Measurements from ENCODE around the gene CERS4.
"Not testable (repeated sequence)": the region's sequence is repeated elsewhere in the genome, so short reads cannot be mapped to it uniquely, and the experiment has no call there.

CERS4 gene

GRCh38 chr19:8194528-8195267, 14.5 kb upstream of the CERS4 start:
- H3K4me3 ChIP-seq (ENCODE audit: insufficient read depth, low read depth, low read length), result no peak overlapping the region
- no peaks in the 10 kb centered on the region for H3K9me3 ChIP-seq (ENCODE audit: control insufficient read depth, low read length)
- H3K36me3 ChIP-seq (ENCODE audit: control insufficient read depth, insufficient read depth, low read length), result no peaks in the 10 kb centered on the region
- WGBS, 2 experiments, result 89 to 90% methylated on average over 11 of the region's 11 CpGs
- H3K27me3 ChIP-seq (ENCODE audit: control insufficient read depth, insufficient read depth, low read length, poor library complexity, severe bottlenecking), result no peaks in the 10 kb centered on the region
- H3K27ac ChIP-seq (ENCODE audit: insufficient read depth, low read depth, low read length, poor library complexity, severe bottlenecking), result no peak overlapping the region
- peaks cover 5% of the 10 kb centered on the region for H3K4me1 ChIP-seq (ENCODE audit: control insufficient read depth, insufficient read depth, low read length)

- Histone ChIP-seq H3K4me1 (ENCODE audit: control insufficient read depth, insufficient read depth, low read length) (peaks cover 5% of the 10 kb centered on the region), H3K27me3 (ENCODE audit: control insufficient read depth, insufficient read depth, low read length, poor library complexity, severe bottlenecking) (no peaks in the 10 kb centered on the region), H3K27ac (ENCODE audit: insufficient read depth, low read depth, low read length, poor library complexity, severe bottlenecking) (no peak overlapping the region), H3K4me3 (ENCODE audit: insufficient read depth, low read depth, low read length) (no peak overlapping the region), H3K36me3 (ENCODE audit: control insufficient read depth, insufficient read depth, low read length) (no peaks in the 10 kb centered on the region), H3K9me3 (ENCODE audit: control insufficient read depth, low read length) (no peaks in the 10 kb centered on the region)
- WGBS, 2 experiments, result 88 to 91% methylated on average over 7 to 10 of the region's 10 CpGs
Observed at GRCh38 chr19:8196271-8196927, 12.8 kb upstream of the CERS4 start.

GRCh38 chr19:8203288-8204120, 5.7 kb upstream of the CERS4 start:
- WGBS, 2 experiments, result 56 to 58% methylated on average over 15 of the region's 15 CpGs
- H3K36me3 ChIP-seq (ENCODE audit: control insufficient read depth, insufficient read depth, low read length); H3K4me1 ChIP-seq (ENCODE audit: control insufficient read depth, insufficient read depth, low read length); H3K9me3 ChIP-seq (ENCODE audit: control insufficient read depth, low read length); H3K4me3 ChIP-seq (ENCODE audit: insufficient read depth, low read depth, low read length); H3K27me3 ChIP-seq (ENCODE audit: control insufficient read depth, insufficient read depth, low read length, poor library complexity, severe bottlenecking): not testable (repeated sequence)
- H3K27ac ChIP-seq (ENCODE audit: insufficient read depth, low read depth, low read length, poor library complexity, severe bottlenecking), result peak overlapping the region; percentile 16

DNA sequence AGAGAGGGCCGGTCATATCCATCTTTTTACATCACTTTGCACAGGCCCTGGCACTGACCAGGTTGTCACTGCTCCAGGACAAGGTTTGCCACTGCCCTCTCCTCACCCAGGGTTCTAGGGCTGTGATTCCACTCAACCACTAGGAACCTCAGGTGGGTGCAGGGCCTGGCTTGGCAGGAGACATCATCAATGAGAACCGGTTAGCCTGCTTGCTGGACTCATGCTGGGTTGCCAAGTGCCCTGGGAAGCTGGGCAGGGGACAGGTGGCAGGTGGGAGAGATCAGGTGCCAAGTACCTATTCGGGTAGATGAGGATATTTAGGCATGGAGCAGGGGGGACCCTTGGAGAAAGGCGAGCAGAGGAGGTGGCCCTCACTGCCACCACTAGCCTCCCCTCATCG, 4.2 kb upstream of the CERS4 start:
- H3K27me3 ChIP-seq (ENCODE audit: control insufficient read depth, insufficient read depth, low read length, poor library complexity, severe bottlenecking), result no peaks in the 10 kb centered on the region
- H3K4me3 ChIP-seq (ENCODE audit: insufficient read depth, low read depth, low read length), result no peak overlapping the region
- no peak overlapping the region for H3K27ac ChIP-seq (ENCODE audit: insufficient read depth, low read depth, low read length, poor library complexity, severe bottlenecking)
- H3K36me3 ChIP-seq (ENCODE audit: control insufficient read depth, insufficient read depth, low read length), result no peaks in the 10 kb centered on the region
- peaks cover 9% of the 10 kb centered on the region for H3K4me1 ChIP-seq (ENCODE audit: control insufficient read depth, insufficient read depth, low read length)
- H3K9me3 ChIP-seq (ENCODE audit: control insufficient read depth, low read length), result no peaks in the 10 kb centered on the region
- 82 to 87% methylated on average over 5 of the region's 5 CpGs for WGBS, 2 experiments

DNA sequence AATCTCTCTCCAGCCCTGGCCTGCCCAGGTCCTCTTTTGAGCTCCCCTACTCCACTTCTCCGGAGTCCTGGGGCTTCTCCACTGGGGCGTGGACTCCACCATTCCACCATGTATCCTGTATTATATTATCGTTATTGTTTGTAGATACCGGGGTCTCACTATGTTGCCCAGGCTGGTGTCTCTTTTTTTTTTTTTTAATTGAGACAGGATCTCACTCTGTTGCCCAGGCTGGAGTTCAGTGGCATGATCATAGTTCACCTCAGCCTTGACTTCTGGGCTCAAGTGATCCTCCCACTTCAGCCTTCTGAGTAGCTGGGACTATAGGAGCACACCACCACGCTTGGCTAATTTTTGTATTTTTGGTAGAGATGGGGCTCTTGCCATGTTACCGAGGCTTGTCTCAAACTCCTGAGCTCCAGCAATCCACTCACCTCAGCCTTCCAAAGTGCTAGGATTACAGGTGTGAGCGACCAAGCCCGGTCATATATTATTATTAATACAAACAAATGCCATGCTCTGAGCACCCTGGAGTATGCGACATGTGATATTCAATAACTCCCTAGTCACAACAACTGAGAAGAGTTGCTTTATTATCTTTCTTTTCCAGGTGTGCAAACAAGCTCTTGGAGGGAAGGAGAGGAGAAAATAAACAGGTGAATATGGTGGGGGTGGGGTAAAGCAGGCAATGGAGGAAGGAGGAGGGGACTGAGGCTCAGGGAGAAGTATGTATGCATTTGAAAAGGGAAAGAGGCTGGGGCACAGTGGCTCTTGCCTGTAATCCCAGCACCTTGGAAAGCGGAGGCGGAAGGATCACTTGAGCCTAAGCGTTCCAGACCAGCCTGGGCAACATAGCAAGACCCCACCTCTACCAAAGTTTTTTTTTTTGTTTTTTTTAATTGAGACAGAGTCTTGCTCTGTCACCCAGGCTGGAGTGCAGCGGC, 2.8 kb upstream of the CERS4 start:
- no peak overlapping the region for H3K27ac ChIP-seq (ENCODE audit: insufficient read depth, low read depth, low read length, poor library complexity, severe bottlenecking)
- H3K36me3 ChIP-seq (ENCODE audit: control insufficient read depth, insufficient read depth, low read length), result no peaks in the 10 kb centered on the region
- no peak overlapping the region for H3K4me3 ChIP-seq (ENCODE audit: insufficient read depth, low read depth, low read length)
- WGBS, 2 experiments, result 90 to 92% methylated on average over 13 of the region's 13 CpGs
- H3K9me3 ChIP-seq (ENCODE audit: control insufficient read depth, low read length), result no peaks in the 10 kb centered on the region
- peaks cover 16% of the 10 kb centered on the region for H3K4me1 ChIP-seq (ENCODE audit: control insufficient read depth, insufficient read depth, low read length)
- H3K27me3 ChIP-seq (ENCODE audit: control insufficient read depth, insufficient read depth, low read length, poor library complexity, severe bottlenecking), result no peaks in the 10 kb centered on the region

DNA sequence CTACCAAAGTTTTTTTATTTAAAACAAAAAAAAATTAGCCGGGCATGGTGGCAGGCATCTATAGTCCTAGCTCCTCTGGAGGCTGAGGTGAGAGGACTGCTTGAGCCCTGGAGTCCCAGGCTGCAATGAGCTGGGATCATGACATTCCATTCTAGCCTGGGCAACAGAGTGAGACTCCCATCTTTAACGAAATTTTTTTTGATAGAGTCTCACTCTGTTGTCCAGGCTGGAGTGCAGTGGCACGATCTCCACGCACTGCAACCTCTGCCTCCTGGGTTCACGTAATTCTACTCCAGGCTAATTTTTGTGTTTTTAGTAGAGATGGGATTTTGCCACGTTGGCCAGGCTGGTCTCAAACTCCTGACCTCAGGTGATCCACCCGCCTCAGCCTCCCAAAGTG, 1.8 kb upstream of the CERS4 start:
- H3K9me3 ChIP-seq (ENCODE audit: control insufficient read depth, low read length); H3K36me3 ChIP-seq (ENCODE audit: control insufficient read depth, insufficient read depth, low read length); H3K4me3 ChIP-seq (ENCODE audit: insufficient read depth, low read depth, low read length); H3K27ac ChIP-seq (ENCODE audit: insufficient read depth, low read depth, low read length, poor library complexity, severe bottlenecking); H3K27me3 ChIP-seq (ENCODE audit: control insufficient read depth, insufficient read depth, low read length, poor library complexity, severe bottlenecking): not testable (repeated sequence)
- 93% methylated on average over 7 of the region's 7 CpGs for whole genome bisulfite sequencing, 2 experiments
- H3K4me1 ChIP-seq (ENCODE audit: control insufficient read depth, insufficient read depth, low read length), result peaks cover 16% of the 10 kb centered on the region

DNA sequence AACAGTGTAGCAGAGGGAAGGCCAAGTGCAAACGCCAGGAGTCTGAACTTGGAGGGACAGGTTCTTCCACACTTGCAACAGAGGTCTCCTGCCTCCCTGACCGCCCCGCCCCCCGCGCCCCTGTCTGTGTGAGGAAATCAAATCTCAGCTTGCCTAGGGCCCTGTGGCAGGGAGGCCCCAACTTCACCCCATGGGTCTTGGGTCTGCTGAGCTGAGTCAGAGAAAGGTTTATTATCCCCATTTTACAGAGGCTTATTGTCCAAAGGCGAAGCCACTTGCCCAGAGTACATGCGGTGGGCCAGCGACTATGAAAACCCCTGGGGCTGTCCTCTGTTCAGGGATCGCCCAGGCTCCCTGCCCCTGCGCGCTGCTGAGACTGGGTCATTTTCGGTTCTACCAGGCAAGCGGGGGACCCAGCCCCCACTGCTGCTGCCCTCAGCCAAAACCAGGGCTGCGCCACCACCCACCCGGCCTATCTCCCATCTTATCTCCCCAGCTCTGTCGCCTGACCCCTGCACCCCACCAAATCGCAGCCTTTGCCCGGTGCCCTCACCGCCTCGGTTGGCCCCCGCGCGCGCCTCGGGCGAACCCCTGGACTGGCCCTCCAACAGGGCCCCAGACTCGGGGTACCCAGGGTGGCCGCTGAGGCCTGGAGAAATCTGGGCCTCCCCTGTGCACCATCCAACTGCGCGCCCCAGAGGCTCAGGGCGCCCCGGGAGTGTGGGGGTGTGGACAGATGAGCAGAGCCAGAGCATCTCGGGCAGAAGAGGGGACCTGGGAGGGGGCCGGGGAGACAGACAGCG, 850 bp upstream of the CERS4 start:
- Histone ChIP-seq H3K27ac (ENCODE audit: insufficient read depth, low read depth, low read length, poor library complexity, severe bottlenecking) (no peak overlapping the region), H3K4me3 (ENCODE audit: insufficient read depth, low read depth, low read length) (peak overlapping the region; percentile 45), H3K9me3 (ENCODE audit: control insufficient read depth, low read length) (no peaks in the 10 kb centered on the region), H3K4me1 (ENCODE audit: control insufficient read depth, insufficient read depth, low read length) (peaks cover 16% of the 10 kb centered on the region), H3K36me3 (ENCODE audit: control insufficient read depth, insufficient read depth, low read length) (no peaks in the 10 kb centered on the region), H3K27me3 (ENCODE audit: control insufficient read depth, insufficient read depth, low read length, poor library complexity, severe bottlenecking) (no peaks in the 10 kb centered on the region)
- WGBS, 2 experiments, result 50 to 52% methylated on average over 35 of the region's 35 CpGs

- Histone ChIP-seq H3K4me3 (ENCODE audit: insufficient read depth, low read depth, low read length) (peak overlapping the region; percentile 64), H3K4me1 (ENCODE audit: control insufficient read depth, insufficient read depth, low read length) (peaks cover 13% of the 10 kb centered on the region), H3K36me3 (ENCODE audit: control insufficient read depth, insufficient read depth, low read length) (no peaks in the 10 kb centered on the region), H3K9me3 (ENCODE audit: control insufficient read depth, low read length) (no peaks in the 10 kb centered on the region), H3K27me3 (ENCODE audit: control insufficient read depth, insufficient read depth, low read length, poor library complexity, severe bottlenecking) (no peaks in the 10 kb centered on the region), H3K27ac (ENCODE audit: insufficient read depth, low read depth, low read length, poor library complexity, severe bottlenecking) (no peak overlapping the region)
- 2% methylated on average over 78 of the region's 78 CpGs for WGBS, 2 experiments
Observed at GRCh38 chr19:8209462-8210378, 550 bp downstream of the CERS4 start.
